ENCODE data around the gene ITGA5.

Gene ITGA5

GRCh38 chr12:54363047-54363446, 56.0 kb downstream of the ITGA5 start:
- no peak overlapping the region for H3K27ac ChIP-seq
- H3K4me3 ChIP-seq, result no peak overlapping the region
- no peak for DNase-seq (ENCODE audit: low spot score)
- TF ChIP-seq, protein P1, sequence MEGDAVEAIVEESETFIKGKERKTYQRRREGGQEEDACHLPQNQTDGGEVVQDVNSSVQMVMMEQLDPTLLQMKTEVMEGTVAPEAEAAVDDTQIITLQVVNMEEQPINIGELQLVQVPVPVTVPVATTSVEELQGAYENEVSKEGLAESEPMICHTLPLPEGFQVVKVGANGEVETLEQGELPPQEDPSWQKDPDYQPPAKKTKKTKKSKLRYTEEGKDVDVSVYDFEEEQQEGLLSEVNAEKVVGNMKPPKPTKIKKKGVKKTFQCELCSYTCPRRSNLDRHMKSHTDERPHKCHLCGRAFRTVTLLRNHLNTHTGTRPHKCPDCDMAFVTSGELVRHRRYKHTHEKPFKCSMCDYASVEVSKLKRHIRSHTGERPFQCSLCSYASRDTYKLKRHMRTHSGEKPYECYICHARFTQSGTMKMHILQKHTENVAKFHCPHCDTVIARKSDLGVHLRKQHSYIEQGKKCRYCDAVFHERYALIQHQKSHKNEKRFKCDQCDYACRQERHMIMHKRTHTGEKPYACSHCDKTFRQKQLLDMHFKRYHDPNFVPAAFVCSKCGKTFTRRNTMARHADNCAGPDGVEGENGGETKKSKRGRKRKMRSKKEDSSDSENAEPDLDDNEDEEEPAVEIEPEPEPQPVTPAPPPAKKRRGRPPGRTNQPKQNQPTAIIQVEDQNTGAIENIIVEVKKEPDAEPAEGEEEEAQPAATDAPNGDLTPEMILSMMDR (IDR thresholded peaks at IDR 0.05), result no peak

GRCh38 chr12:54360717-54361456, 58.2 kb downstream of the ITGA5 start:
- Histone ChIP-seq H3K27ac (no peak overlapping the region), H3K4me3 (no peak overlapping the region)
- TF ChIP-seq, protein P1 (IDR thresholded peaks at IDR 0.05), result peak; percentile 40
- DNase-seq (ENCODE audit: low spot score), result no peak

- peak overlapping the region; percentile 86 for H3K4me3 ChIP-seq
- H3K27ac ChIP-seq, result peak overlapping the region; percentile 73 to 90
- no peak for DNase-seq (ENCODE audit: low spot score)
- TF ChIP-seq, protein P1 (IDR thresholded peaks at IDR 0.05), result no peak
Observed at GRCh38 chr12:54359762-54360351, 59.2 kb downstream of the ITGA5 start.

GRCh38 chr12:54358945-54359761, 59.9 kb downstream of the ITGA5 start:
- peak overlapping the region; percentile 86 for H3K4me3 ChIP-seq
- peak overlapping the region; percentile 73 to 90 for H3K27ac ChIP-seq
- TF ChIP-seq, protein P1 (IDR thresholded peaks at IDR 0.05), result no peak
- peak; percentile 98 for DNase-seq (ENCODE audit: low spot score)

- H3K4me3 ChIP-seq, result peak overlapping the region; percentile 86
- no peak for DNase-seq (ENCODE audit: low spot score)
- peak overlapping the region; percentile 73 to 90 for H3K27ac ChIP-seq
- TF ChIP-seq, protein P1 (IDR thresholded peaks at IDR 0.05), result no peak
Observed at GRCh38 chr12:54358191-54358944, 60.7 kb downstream of the ITGA5 start.

- TF ChIP-seq, protein P1 (IDR thresholded peaks at IDR 0.05), result no peak
- no peak overlapping the region for H3K4me3 ChIP-seq
- no peak for DNase-seq (ENCODE audit: low spot score)
- peak overlapping the region; percentile 73 to 90 for H3K27ac ChIP-seq
Observed at GRCh38 chr12:54357506-54358190, 61.4 kb downstream of the ITGA5 start.

All from coronary artery (tissue), 2 donors.